ENCODE data around the gene NT5DC3.

NT5DC3 gene

DNA sequence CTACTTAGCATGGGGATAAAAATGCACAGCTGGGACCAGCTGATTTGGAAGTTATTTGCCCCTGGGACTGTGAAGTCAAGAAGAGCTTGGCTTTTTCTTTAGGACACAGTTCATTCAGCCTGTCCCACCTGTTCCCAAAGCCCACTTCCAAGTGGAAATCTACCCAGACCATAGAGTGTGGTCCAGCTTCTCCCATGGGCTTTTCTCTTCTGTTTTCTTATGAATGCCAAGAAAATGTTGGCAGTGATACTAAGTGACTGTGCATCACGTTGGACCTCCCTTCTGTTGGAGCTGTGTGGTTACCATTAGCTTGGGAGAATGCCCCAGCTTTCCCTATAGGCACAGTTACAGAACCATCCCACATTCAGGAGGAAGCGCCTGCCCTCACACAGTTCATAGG is 89.4 kb downstream of the NT5DC3 start:
- DNase-seq (ENCODE audit: low spot score): no peak

DNA sequence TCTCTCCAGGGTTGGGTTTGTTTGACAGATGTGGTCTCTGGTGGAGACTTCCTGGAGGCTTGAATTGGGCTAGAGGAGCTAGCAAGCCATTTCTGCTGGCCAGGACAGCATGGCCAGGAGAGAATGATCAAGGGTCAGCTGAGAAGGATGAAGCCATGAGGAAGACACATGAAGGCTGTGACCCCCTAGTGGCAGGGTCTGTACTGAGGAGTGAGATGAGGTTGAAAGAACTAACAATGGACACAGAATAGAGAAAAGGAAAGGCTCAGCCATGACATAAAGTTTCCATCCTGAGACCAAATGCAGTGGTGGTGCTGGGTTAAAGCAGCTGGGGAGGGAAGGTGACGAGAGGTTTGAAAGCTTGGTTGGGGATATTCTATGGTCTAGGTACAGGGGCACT is 89.9 kb downstream of the NT5DC3 start:
- DNase-seq (ENCODE audit: low spot score): no peak

GRCh38 chr12:103748875-103749274 is 92.2 kb downstream of the NT5DC3 start:
- no peak for DNase-seq (ENCODE audit: low spot score)

GRCh38 chr12:103748002-103748401 is 93.0 kb downstream of the NT5DC3 start:
- no peak for DNase-seq (ENCODE audit: low spot score)

DNA sequence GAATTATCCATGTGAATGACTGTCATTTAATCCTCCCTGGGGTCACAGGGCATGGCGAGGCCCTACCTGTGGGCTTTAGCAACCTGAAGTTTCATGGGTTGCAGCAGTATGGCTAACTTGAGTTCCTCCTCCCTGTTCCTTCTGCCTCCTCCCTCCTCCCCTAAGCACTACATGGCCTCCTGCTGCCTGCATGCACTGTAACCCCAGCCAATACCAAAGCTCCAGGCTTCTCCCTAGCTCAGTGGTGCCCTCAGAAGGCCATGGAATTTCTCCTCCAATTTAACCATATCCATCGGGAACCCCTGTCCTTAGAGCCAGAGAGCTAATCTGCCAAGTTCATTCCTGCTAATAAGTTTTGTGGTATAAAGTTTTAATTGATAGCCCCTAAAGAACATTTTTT is 95.1 kb downstream of the NT5DC3 start:
- DNase-seq (ENCODE audit: low spot score): no peak

GRCh38 chr12:103743788-103744187 is 97.2 kb downstream of the NT5DC3 start:
- no peak for DNase-seq (ENCODE audit: low spot score)

DNA sequence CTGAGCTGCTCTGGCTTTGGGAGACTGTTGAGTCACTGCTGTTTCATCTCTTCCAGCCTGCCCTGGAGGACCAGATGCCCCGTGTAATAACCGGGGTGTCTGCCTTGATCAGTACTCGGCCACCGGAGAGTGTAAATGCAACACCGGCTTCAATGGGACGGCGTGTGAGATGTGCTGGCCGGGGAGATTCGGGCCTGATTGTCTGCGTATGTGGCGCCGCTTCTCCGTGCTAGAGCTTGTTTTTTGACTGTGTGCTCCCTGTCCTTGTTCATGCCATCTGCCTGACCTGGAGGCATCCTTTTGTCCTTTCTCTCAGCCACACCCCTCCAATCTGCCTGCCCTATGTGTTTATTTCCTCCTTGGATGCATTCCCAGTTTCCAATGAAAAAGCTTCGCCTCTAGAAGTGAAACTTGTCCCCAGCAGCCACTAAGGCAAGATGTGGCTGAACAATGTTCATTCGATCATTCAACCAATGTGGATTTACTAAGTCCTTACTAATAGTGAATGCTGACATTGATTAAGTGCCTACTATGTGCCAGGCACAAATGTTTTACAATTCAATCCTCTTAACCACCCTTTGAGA is 98.6 kb downstream of the NT5DC3 start:
- no peak for DNase-seq (ENCODE audit: low spot score)

GRCh38 chr12:103737881-103738280 is 103.2 kb downstream of the NT5DC3 start:
- no peak for DNase-seq (ENCODE audit: low spot score)

DNA sequence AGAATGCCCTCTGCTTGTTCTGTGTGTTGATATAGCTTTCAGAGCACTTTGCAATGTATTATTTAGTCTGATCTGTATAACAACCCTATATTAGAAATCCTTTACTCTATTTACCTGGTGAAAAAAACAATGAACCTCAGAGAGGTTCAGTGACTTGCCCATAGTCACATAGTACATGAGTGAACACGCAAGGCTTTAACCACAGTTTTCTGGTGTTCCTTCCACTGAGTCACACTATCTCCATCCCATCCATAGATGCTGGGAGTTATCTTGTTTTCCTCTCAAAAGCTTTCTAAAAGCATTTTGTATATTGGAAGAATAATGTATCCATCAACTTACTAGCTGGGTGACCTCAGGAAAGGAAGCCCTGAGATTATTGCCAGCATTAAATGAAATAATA is 104.5 kb downstream of the NT5DC3 start:
- no peak for DNase-seq (ENCODE audit: low spot score)

DNA sequence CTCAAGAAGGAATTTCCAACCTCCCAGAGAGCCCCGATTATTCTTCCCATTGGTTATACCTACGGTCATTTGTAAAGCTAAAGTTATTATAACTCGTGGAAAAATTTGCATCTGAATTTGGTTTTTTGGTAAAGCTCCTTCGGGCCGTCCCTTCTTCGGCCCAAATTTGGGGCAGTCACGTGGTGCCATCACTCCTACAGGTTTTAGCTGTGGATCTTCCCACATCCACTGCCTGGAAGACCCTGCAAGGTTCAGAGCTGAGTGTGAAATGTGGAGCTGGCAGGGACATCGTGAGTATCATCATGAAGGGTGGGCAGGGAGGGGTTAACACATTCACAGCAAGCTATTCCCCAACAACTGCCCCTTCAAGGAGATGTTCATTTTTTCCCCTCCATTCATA is 105.7 kb downstream of the NT5DC3 start:
- DNase-seq (ENCODE audit: low spot score): no peak

- DNase-seq (ENCODE audit: low spot score): no peak
These were observed 106.2 kb downstream of the NT5DC3 start for GRCh38 chr12:103734863-103735262.

DNA sequence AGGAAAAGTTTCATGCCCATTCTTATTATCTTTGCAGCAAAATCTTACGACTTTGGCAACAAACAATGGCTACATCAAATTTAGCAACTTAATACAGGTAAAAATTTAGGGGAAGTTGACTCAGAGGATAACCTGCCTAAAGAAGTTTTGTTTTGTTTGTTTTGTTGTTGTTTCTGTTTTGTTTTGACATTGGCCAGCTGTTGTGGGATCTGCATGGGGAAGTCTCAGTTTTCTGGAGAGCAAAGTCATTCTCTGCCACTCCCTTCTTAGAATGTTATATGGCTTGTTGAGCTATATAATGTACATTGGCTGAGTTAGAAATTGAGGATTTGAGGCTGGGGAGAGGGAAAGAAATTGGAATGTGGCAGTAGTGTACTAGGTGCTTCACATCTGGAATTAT is 109.5 kb downstream of the NT5DC3 start:
- no peak for DNase-seq (ENCODE audit: low spot score)

DNA sequence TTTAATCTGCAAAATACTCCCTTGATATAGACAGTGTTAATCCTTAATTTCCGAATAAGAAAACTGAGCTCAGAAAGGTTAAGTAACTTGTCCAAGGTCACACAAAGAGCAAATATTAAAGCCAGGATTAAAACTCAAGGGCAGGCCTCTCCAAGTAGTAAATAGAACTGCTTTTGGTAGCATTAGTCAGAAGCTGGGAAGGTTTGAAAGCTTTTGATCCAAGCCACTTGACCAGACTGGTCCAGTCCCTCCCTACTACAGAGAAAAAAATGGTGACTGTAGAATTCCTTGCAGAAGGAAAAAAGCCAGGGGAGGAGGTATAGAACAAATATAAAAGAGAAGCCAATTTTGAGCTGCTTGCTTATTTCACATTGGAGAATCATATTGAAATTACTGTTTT is 111.5 kb downstream of the NT5DC3 start:
- no peak for DNase-seq (ENCODE audit: low spot score)

DNA sequence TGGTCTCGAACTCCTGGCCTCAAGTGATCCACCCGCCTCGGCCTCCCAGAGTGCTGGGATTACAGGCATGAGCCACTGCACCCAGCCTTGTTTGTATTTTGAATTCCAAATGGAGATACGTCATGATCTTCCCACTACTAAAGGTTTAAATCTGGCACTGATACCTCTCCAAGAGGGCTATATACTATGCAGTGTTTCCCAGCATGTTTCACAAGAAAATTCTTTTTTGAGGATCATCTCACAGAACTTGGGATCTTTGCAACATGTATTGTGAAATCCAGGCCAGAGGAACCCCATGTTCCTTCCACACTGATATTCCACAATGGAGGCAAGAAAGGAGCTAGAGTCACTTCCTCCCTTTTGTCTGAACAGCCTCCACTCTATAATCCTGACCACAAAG is 112.7 kb downstream of the NT5DC3 start:
- DNase-seq (ENCODE audit: low spot score): no peak

- DNase-seq (ENCODE audit: low spot score): no peak
These were observed 113.4 kb downstream of the NT5DC3 start for GRCh38 chr12:103727638-103728037.

DNA sequence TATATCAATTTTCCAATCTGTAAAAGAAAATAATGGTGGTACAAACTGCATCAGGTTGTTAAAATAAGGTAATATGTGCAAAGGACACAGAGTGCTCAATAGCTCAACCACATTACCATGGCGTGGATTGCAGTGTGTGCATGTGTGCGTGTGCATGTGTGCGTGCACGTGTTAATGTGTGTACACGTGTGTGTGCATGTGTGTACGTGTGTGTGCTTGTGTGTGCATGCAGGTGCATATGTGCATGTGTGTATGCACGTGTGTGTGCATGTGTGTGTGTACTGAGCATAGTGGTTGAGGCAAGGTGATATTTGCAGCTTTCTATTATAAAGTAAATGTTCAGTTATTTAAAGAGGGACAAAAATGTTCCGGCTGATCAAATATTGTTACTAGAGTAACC is 115.6 kb downstream of the NT5DC3 start:
- no peak for DNase-seq (ENCODE audit: low spot score)
